ENCODE measurements around the gene CRYGB.

DNA sequence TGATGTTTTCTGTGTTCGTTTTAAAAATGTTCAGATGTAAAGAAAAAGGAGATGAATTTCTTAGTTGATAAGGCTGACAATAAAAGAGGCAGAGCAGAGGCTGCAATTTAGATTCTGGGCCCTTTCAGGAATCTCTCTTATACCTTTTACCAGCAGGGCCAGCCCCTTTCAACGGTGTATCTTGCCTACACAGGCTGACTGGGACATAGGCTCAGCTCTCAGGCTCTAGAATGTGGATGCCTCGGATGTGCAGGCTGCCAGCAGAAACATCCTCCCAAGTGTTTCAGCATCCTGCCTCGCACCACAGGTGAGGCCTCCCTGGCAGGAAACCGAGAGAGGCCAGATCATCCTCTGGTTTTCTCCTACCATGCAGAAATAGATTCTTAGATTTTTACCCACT is 40.5 kb upstream of the CRYGB start:
- TF ChIP-seq, protein P1, sequence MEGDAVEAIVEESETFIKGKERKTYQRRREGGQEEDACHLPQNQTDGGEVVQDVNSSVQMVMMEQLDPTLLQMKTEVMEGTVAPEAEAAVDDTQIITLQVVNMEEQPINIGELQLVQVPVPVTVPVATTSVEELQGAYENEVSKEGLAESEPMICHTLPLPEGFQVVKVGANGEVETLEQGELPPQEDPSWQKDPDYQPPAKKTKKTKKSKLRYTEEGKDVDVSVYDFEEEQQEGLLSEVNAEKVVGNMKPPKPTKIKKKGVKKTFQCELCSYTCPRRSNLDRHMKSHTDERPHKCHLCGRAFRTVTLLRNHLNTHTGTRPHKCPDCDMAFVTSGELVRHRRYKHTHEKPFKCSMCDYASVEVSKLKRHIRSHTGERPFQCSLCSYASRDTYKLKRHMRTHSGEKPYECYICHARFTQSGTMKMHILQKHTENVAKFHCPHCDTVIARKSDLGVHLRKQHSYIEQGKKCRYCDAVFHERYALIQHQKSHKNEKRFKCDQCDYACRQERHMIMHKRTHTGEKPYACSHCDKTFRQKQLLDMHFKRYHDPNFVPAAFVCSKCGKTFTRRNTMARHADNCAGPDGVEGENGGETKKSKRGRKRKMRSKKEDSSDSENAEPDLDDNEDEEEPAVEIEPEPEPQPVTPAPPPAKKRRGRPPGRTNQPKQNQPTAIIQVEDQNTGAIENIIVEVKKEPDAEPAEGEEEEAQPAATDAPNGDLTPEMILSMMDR (conservative IDR thresholded peaks at IDR 0.05; ENCODE audit: low read depth, low read length), result no peak
- TF ChIP-seq, protein P2, sequence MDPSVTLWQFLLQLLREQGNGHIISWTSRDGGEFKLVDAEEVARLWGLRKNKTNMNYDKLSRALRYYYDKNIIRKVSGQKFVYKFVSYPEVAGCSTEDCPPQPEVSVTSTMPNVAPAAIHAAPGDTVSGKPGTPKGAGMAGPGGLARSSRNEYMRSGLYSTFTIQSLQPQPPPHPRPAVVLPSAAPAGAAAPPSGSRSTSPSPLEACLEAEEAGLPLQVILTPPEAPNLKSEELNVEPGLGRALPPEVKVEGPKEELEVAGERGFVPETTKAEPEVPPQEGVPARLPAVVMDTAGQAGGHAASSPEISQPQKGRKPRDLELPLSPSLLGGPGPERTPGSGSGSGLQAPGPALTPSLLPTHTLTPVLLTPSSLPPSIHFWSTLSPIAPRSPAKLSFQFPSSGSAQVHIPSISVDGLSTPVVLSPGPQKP (IDR thresholded peaks at IDR 0.05; ENCODE audit: borderline replicate concordance, low read depth, low read length), result no peak
- TF ChIP-seq POLR2A (IDR thresholded peaks at IDR 0.05; ENCODE audit: low read depth, low read length) (no peak), SMC3 (IDR thresholded peaks at IDR 0.05; ENCODE audit: low read depth, low read length) (no peak), MAZ (IDR thresholded peaks at IDR 0.05; ENCODE audit: borderline replicate concordance, low read depth, low read length) (no peak), RAD21 (IDR thresholded peaks at IDR 0.05; ENCODE audit: low read length) (no peak), RFX5 (IDR thresholded peaks at IDR 0.05; ENCODE audit: low read depth, low read length) (no peak), RCOR1 (IDR thresholded peaks at IDR 0.05; ENCODE audit: insufficient replicate concordance, low read length) (no peak), CHD1 (IDR thresholded peaks at IDR 0.05; ENCODE audit: low read depth, low read length) (no peak), FOS (IDR thresholded peaks at IDR 0.05; ENCODE audit: low read depth, low read length) (no peak), BHLHE40 (IDR thresholded peaks at IDR 0.05; ENCODE audit: low read depth, low read length) (no peak)

Measured in IMR-90 (cell line).